ENCODE measurements around the gene NTM.

NTM gene

GRCh38 chr11:131649856-131650255 lies 279.4 kb downstream of the NTM start:
- Histone ChIP-seq H2BK15ac (ENCODE audit: low read length) (no peak overlapping the region), H3K27ac (replicated peaks; ENCODE audit: low read length) (no peak overlapping the region), H3K27me3 (ENCODE audit: control insufficient read depth in 3 of 3, insufficient read depth in 3 of 3, low read depth in 1 of 3, low read length in 3 of 3) (no peaks in the 10 kb centered on the region), H2BK120ac (ENCODE audit: low read depth, low read length) (no peak overlapping the region), H3K4me1 (ENCODE audit: control insufficient read depth in 2 of 2, insufficient read depth in 1 of 2, low read depth in 1 of 2, low read length in 2 of 2) (peaks cover 0 to 10% of the 10 kb centered on the region in 2 donors), H3K14ac (ENCODE audit: low read length) (no peak overlapping the region), H3K4me2 (ENCODE audit: insufficient read depth, low read length, poor library complexity, severe bottlenecking) (no peak overlapping the region), H4K91ac (ENCODE audit: low read depth, low read length, poor library complexity) (no peak overlapping the region), H2AK5ac (ENCODE audit: low read depth, low read length) (no peak overlapping the region), H4K8ac (ENCODE audit: low read depth, low read length) (no peak overlapping the region), H3K23ac (ENCODE audit: low read depth, low read length, poor library complexity) (no peak overlapping the region), H3K9me3 (replicated peaks in 1 of 2; ENCODE audit: control insufficient read depth in 2 of 2, insufficient read depth in 1 of 2, low read depth in 1 of 2, low read length in 2 of 2) (no peaks in the 10 kb centered on the region), H3K79me1 (ENCODE audit: low read depth, low read length) (no peaks in the 10 kb centered on the region), H3K4me3 (ENCODE audit: low read length in 2 of 2) (no peak overlapping the region), H2BK5ac (ENCODE audit: low read length) (no peak overlapping the region), H3K18ac (ENCODE audit: low read length) (no peak overlapping the region), H3K9ac (ENCODE audit: low read depth, low read length, poor library complexity) (no peak overlapping the region), H3K36me3 (replicated peaks in 1 of 2; ENCODE audit: control insufficient read depth in 2 of 2, insufficient read depth in 2 of 2, low read length in 2 of 2) (no peaks in the 10 kb centered on the region), H3K4ac (ENCODE audit: low read length) (no peak overlapping the region), H2BK12ac (ENCODE audit: low read length) (no peak overlapping the region), H2AFZ (ENCODE audit: low read length) (no peak overlapping the region)
- no peak for DNase-seq (ENCODE audit: low spot score)
- WGBS, 2 donors (ENCODE audit: extremely low coverage in 2 of 2, insufficient read length in 2 of 2, insufficient replicate concordance in 1 of 2) = no CpG with 5 or more reads among the region's 5 CpGs

DNA sequence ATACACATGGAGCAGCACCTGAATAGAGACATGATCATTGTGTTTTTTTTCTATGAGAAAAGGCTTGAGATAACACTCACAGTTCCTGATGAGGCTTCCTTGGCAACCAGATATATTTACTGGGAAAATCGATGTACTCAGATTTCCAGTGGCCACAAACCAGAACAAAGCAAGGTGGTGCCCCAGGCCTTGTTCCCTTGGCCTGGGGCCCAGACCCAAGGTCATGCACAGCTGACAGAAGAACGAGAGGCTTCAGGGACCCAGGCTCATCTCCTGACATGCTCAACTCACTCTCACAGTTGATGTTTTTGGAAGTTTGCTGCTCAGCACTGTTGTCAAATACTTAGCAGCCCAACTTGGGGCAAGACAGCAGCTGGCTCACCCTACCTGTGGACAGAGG lies 281.8 kb downstream of the NTM start:
- Histone ChIP-seq H2BK5ac (ENCODE audit: low read length) (no peak overlapping the region), H3K4me2 (ENCODE audit: insufficient read depth, low read length, poor library complexity, severe bottlenecking) (no peak overlapping the region), H2BK12ac (ENCODE audit: low read length) (no peak overlapping the region), H3K23ac (ENCODE audit: low read depth, low read length, poor library complexity) (no peak overlapping the region), H4K8ac (ENCODE audit: low read depth, low read length) (no peak overlapping the region), H2AK5ac (ENCODE audit: low read depth, low read length) (no peak overlapping the region), H3K79me1 (ENCODE audit: low read depth, low read length) (no peaks in the 10 kb centered on the region), H2AFZ (ENCODE audit: low read length) (no peak overlapping the region), H3K9ac (ENCODE audit: low read depth, low read length, poor library complexity) (no peak overlapping the region), H2BK15ac (ENCODE audit: low read length) (no peak overlapping the region), H3K27ac (replicated peaks; ENCODE audit: low read length) (no peak overlapping the region), H3K14ac (ENCODE audit: low read length) (no peak overlapping the region), H3K4ac (ENCODE audit: low read length) (no peak overlapping the region), H3K27me3 (ENCODE audit: control insufficient read depth in 3 of 3, insufficient read depth in 3 of 3, low read depth in 1 of 3, low read length in 3 of 3) (no peaks in the 10 kb centered on the region), H3K4me3 (ENCODE audit: low read length in 2 of 2) (no peak overlapping the region), H3K9me3 (replicated peaks in 1 of 2; ENCODE audit: control insufficient read depth in 2 of 2, insufficient read depth in 1 of 2, low read depth in 1 of 2, low read length in 2 of 2) (peaks cover 0 to 2% of the 10 kb centered on the region in 2 donors), H4K91ac (ENCODE audit: low read depth, low read length, poor library complexity) (no peak overlapping the region), H3K18ac (ENCODE audit: low read length) (peak overlapping the region; percentile 32), H2BK120ac (ENCODE audit: low read depth, low read length) (no peak overlapping the region), H3K36me3 (replicated peaks in 1 of 2; ENCODE audit: control insufficient read depth in 2 of 2, insufficient read depth in 2 of 2, low read length in 2 of 2) (no peaks in the 10 kb centered on the region), H3K4me1 (ENCODE audit: control insufficient read depth in 2 of 2, insufficient read depth in 1 of 2, low read depth in 1 of 2, low read length in 2 of 2) (peaks cover 0 to 17% of the 10 kb centered on the region in 2 donors)
- WGBS, 2 donors (ENCODE audit: extremely low coverage in 2 of 2, insufficient read length in 2 of 2, insufficient replicate concordance in 1 of 2) = no CpG with 5 or more reads among the region's 2 CpGs
- DNase-seq (ENCODE audit: low spot score) = no peak

DNA sequence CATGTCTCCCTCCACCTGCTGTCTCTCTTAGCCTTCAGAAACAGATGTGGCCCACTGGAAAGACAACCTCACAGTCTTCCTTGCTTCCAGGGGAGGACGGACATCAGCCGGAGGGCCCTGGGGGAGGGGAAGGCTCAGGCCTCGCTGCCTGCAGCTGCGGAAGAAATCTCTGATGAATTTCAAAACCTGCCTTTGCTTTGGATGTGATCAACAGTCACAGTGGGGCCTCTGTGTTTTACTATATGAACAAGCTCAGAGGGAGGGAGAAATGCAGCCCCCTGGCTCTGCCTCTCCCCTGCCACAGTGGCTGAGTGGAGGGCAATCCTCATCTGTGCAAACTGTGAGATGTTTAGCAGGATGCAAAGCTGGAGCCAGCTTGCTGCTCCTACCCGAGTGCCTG lies 282.8 kb downstream of the NTM start:
- Histone ChIP-seq H3K79me1 (ENCODE audit: low read depth, low read length) (no peaks in the 10 kb centered on the region), H3K4me3 (ENCODE audit: low read length in 2 of 2) (no peak overlapping the region), H3K36me3 (replicated peaks in 1 of 2; ENCODE audit: control insufficient read depth in 2 of 2, insufficient read depth in 2 of 2, low read length in 2 of 2) (no peaks in the 10 kb centered on the region), H2BK120ac (ENCODE audit: low read depth, low read length) (no peak overlapping the region), H3K14ac (ENCODE audit: low read length) (no peak overlapping the region), H3K4me1 (ENCODE audit: control insufficient read depth in 2 of 2, insufficient read depth in 1 of 2, low read depth in 1 of 2, low read length in 2 of 2) (peaks cover 0 to 22% of the 10 kb centered on the region in 2 donors), H2BK5ac (ENCODE audit: low read length) (no peak overlapping the region), H3K9me3 (replicated peaks in 1 of 2; ENCODE audit: control insufficient read depth in 2 of 2, insufficient read depth in 1 of 2, low read depth in 1 of 2, low read length in 2 of 2) (peaks cover 0 to 2% of the 10 kb centered on the region in 2 donors), H3K18ac (ENCODE audit: low read length) (peak overlapping the region; percentile 84), H3K4me2 (ENCODE audit: insufficient read depth, low read length, poor library complexity, severe bottlenecking) (no peak overlapping the region), H3K27ac (replicated peaks; ENCODE audit: low read length) (no peak overlapping the region), H2BK12ac (ENCODE audit: low read length) (no peak overlapping the region), H2AK5ac (ENCODE audit: low read depth, low read length) (no peak overlapping the region), H3K27me3 (ENCODE audit: control insufficient read depth in 3 of 3, insufficient read depth in 3 of 3, low read depth in 1 of 3, low read length in 3 of 3) (no peaks in the 10 kb centered on the region), H3K4ac (ENCODE audit: low read length) (no peak overlapping the region), H3K23ac (ENCODE audit: low read depth, low read length, poor library complexity) (no peak overlapping the region), H4K91ac (ENCODE audit: low read depth, low read length, poor library complexity) (no peak overlapping the region), H4K8ac (ENCODE audit: low read depth, low read length) (no peak overlapping the region), H2AFZ (ENCODE audit: low read length) (no peak overlapping the region), H2BK15ac (ENCODE audit: low read length) (no peak overlapping the region), H3K9ac (ENCODE audit: low read depth, low read length, poor library complexity) (no peak overlapping the region)
- WGBS, 2 donors (ENCODE audit: extremely low coverage in 2 of 2, insufficient read length in 2 of 2, insufficient replicate concordance in 1 of 2) = no CpG with 5 or more reads among the region's 5 CpGs
- DNase-seq (ENCODE audit: low spot score) = no peak

- no peak overlapping the region for H3K4me3 ChIP-seq (ENCODE audit: low read length in 2 of 2)
- no peak overlapping the region for H2BK12ac ChIP-seq (ENCODE audit: low read length)
- no peak overlapping the region for H4K91ac ChIP-seq (ENCODE audit: low read depth, low read length, poor library complexity)
- H4K8ac ChIP-seq (ENCODE audit: low read depth, low read length) = no peak overlapping the region
- H3K4ac ChIP-seq (ENCODE audit: low read length) = no peak overlapping the region
- H2BK15ac ChIP-seq (ENCODE audit: low read length) = no peak overlapping the region
- no peak overlapping the region for H3K4me2 ChIP-seq (ENCODE audit: insufficient read depth, low read length, poor library complexity, severe bottlenecking)
- no peak overlapping the region for H3K18ac ChIP-seq (ENCODE audit: low read length)
- H3K14ac ChIP-seq (ENCODE audit: low read length) = no peak overlapping the region
- H2AK5ac ChIP-seq (ENCODE audit: low read depth, low read length) = no peak overlapping the region
- no peak for DNase-seq (ENCODE audit: low spot score)
- no CpG with 5 or more reads among the region's 10 CpGs for WGBS, 2 donors (ENCODE audit: extremely low coverage in 2 of 2, insufficient read length in 2 of 2, insufficient replicate concordance in 1 of 2)
- no peak overlapping the region for H3K23ac ChIP-seq (ENCODE audit: low read depth, low read length, poor library complexity)
- no peak overlapping the region for H3K27ac ChIP-seq (replicated peaks; ENCODE audit: low read length)
- no peak overlapping the region for H2BK120ac ChIP-seq (ENCODE audit: low read depth, low read length)
- peaks cover 0 to 22% of the 10 kb centered on the region in 2 donors for H3K4me1 ChIP-seq (ENCODE audit: control insufficient read depth in 2 of 2, insufficient read depth in 1 of 2, low read depth in 1 of 2, low read length in 2 of 2)
- H3K79me1 ChIP-seq (ENCODE audit: low read depth, low read length) = no peaks in the 10 kb centered on the region
- H3K9me3 ChIP-seq (replicated peaks in 1 of 2; ENCODE audit: control insufficient read depth in 2 of 2, insufficient read depth in 1 of 2, low read depth in 1 of 2, low read length in 2 of 2) = peaks cover 0 to 2% of the 10 kb centered on the region in 2 donors
- H3K36me3 ChIP-seq (replicated peaks in 1 of 2; ENCODE audit: control insufficient read depth in 2 of 2, insufficient read depth in 2 of 2, low read length in 2 of 2) = no peaks in the 10 kb centered on the region
- H3K9ac ChIP-seq (ENCODE audit: low read depth, low read length, poor library complexity) = no peak overlapping the region
- no peak overlapping the region for H2BK5ac ChIP-seq (ENCODE audit: low read length)
- H3K27me3 ChIP-seq (ENCODE audit: control insufficient read depth in 3 of 3, insufficient read depth in 3 of 3, low read depth in 1 of 3, low read length in 3 of 3) = no peaks in the 10 kb centered on the region
- no peak overlapping the region for H2AFZ ChIP-seq (ENCODE audit: low read length)
Observed at GRCh38 chr11:131654849-131655248, 284.4 kb downstream of the NTM start.

All from neuronal stem cell (in vitro differentiated cells).